GM19372 (cell line): ENCODE results near the gene CMTM5.

Experiments used
- ATAC-seq: cut with Tn5 transposase; IDR thresholded peaks from one replicate; pipeline ENCODE4 v1.9.1; 2021; ENCODE audit warnings: mild to moderate bottlenecking, low read depth, moderate library complexity; ENCODE audit not compliant: unreplicated experiment

Gene CMTM5

GRCh38 chr14:23357261-23357660, 19.6 kb upstream of the CMTM5 start:
- ATAC-seq = no peak

DNA sequence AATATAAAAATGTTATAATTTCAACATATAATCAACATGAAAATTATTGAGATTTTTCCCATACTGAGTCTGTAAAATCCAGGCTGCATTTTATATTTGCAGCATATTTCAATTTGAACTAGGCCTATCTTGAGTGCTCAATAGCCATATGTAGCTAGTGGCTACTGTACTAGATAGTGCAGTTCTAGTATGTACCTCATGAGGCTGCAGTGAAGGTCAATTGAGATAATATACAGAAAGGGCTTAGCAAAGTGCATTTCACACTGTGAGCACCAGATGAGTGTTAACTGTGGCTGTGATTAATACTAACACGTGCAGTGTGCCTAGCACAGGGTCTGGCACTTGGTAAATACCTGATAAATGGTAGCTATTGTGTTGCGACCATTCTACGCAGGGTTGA, 18.8 kb upstream of the CMTM5 start:
- ATAC-seq = no peak

DNA sequence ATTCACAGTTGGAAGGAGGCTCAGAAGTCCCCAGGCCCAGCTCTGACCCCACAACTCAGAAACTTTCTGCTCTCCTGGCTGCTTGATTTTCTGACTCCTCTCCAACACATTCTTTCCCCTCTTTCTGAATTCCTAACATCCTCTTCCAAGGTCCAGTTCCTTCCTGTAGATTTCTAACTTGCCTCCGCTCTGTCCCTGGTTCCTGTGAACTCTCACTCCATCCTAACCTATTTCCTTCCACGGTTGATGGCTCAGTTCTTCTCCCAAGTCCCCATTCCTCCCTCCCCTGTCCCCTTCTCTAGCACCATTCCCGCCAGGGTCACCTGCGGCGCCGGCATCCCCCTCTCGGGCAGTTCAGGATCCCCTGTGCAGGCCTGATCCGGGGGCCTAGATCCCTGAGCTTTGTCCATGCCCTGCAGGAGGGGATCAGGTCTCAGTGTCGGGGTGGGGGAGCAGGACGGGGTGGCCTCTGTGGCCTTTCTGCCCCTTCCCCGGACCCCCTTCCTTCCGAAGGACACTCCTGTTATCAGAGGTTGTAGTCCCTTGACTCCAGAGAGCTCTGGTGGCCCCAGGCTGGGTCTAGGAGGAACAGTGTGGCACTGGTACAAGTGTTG, 18.2 kb upstream of the CMTM5 start:
- no peak for ATAC-seq

GRCh38 chr14:23359167-23359626, 17.6 kb upstream of the CMTM5 start:
- ATAC-seq = no peak

- no peak for ATAC-seq
These were observed 17.0 kb upstream of the CMTM5 start for GRCh38 chr14:23359722-23360447.

DNA sequence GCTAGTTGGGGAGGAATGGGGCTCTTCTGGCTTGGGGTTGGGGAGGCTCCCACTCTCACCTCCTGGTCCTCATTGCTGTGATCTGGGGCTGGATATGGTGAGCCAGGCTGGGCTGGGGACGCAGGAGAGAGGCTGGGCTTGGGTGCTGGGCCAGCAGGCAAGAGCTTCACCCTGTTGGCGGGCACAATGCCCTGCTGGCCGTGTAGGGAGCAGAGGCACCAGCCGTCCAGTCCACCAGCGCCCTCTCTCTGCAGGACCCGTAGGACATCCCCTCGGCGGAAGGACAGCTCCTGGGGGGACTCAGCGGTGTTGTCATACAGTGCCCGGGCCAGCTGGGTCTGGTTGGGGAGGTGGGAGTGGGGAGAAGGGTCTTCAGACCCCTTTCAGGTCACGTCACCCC, 16.4 kb upstream of the CMTM5 start:
- ATAC-seq = no peak

- ATAC-seq = no peak
These were observed 15.5 kb upstream of the CMTM5 start for GRCh38 chr14:23361320-23361719.

GRCh38 chr14:23361763-23362162, 15.1 kb upstream of the CMTM5 start:
- no peak for ATAC-seq

- no peak for ATAC-seq
These were observed 14.6 kb upstream of the CMTM5 start for GRCh38 chr14:23362200-23362599.

DNA sequence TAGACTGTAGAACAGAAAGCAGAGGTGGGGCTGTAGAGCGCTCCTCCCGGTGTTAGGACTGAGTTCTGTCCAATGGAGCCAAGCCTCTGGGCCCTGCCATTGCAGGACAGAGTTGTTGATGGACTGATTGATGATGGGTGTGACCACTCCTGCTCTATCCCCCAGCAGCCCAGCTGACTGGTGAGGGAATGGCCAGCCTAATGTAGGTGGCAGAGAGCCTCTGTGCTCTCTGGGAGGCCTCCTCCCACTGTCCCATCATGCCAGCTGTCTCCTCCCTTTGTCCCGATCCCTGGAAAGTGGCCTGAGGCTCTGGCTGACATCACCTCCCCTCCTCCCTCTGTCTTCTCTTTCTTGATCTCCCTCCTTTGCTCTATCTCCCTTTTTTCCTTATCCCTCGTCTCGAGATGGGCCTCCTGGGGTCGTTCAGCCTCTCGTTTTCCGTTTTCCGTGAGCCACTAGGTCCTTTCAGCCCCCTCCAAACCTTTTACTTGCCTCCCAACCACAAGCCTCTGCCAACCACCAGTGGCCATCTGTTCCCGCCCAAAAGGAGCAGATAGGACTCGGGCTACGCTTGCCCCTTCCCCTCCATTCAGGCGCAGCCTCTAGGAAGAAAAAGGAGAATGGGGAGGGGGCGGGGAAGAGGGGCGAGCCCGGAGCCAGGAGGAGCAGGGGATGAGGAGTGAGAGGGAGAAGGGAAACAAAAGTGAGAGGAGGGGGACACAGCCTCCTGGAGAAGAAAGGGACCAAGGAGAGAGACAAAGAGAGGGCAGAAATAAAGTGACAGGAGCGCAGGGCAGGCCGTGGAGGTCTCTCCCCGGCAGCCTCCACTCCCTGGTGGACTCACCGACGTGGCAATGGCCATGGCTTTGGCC, 12.4 kb upstream of the CMTM5 start:
- no peak for ATAC-seq

DNA sequence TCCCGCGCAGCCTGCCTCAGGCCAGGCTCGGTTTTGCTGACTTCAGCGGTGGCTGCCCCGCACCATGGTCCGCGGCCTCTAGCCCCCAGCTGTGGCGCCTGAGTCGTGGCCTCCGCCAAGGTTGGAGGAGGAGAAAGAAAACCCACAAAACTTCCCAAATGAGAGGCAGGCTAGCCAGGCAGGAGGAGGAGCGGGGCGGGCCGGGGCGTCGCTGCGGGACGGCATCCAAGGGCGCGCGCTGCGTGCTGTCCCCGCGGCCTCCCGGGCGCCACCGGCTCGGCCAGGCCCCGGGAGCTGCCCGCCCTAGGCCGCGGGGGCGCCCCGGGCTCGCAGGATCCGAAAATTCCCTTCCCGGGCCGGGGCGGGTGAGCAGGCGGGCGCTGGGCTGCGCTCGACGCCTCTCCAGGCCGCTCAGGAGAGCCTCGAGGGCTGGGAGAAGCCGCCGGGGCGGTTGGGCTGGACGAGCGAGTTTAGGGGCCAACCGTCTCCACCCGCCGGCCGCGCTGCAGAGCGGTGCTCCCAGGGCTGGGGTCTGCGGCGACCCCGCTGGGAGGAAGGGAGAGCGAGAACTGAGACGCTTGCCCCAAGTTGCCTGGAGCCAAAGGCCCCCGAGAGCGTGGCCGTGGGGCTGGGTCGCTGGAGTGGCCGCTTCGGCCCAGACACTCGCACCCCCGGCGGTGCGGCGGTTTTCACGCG, 11.7 kb upstream of the CMTM5 start, which contains the start of gene EFS:
Gene EFS, minus strand, starts transcription at position 137 of the 696 bp plus-strand sequence. CDS start 147 bp downstream, outside the sequence.
- no peak for ATAC-seq

GRCh38 chr14:23365732-23366425, 11.0 kb upstream of the CMTM5 start:
- no peak for ATAC-seq

- no peak for ATAC-seq
These were observed 10.4 kb upstream of the CMTM5 start for GRCh38 chr14:23366426-23366921.

- no peak for ATAC-seq
These were observed 6.6 kb upstream of the CMTM5 start for GRCh38 chr14:23370221-23370620.

- no peak for ATAC-seq
These were observed 5.0 kb upstream of the CMTM5 start for GRCh38 chr14:23371865-23372264.

DNA sequence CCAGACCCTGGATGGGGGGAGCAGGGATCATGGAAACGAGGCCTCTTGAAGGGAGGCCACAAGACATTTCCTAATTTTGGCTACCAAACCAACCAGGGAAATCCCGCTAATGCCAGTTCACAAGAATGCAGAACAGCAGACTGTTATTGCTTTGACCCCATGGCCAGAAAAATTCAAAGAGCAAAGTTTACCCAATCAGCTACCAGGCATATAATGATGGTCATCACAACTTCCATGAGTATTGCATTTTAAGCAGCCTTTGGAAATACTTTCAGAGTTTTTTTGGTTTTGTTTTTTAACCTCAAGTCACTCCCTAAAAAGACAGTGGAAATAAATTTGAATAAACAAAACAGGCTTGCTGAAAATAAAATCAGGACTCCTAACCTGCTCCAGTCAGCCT, 4.3 kb upstream of the CMTM5 start, which contains the start of gene IL25:
Gene IL25, plus strand, starts transcription at position 301 of the 400 bp plus-strand sequence.
- ATAC-seq = no peak

DNA sequence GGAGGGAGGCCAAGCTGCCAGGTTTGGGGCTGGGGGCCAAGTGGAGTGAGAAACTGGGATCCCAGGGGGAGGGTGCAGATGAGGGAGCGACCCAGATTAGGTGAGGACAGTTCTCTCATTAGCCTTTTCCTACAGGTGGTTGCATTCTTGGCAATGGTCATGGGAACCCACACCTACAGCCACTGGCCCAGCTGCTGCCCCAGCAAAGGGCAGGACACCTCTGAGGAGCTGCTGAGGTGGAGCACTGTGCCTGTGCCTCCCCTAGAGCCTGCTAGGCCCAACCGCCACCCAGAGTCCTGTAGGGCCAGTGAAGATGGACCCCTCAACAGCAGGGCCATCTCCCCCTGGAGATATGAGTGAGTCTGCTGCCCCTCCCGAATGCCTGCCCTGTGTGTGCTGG, 3.8 kb upstream of the CMTM5 start:
- no peak for ATAC-seq

- ATAC-seq = no peak
These were observed 1.2 kb upstream of the CMTM5 start for GRCh38 chr14:23375527-23376251.

GRCh38 chr14:23377198-23377550, 328 bp downstream of the CMTM5 start:
- ATAC-seq = no peak
